ENCODE data around the gene RAD9A. TPM values are rescaled to one million over a fixed set of nuclear protein-coding genes. Genes with fewer than 3 reads are reported as not detected.

RAD9A gene
- total and polyA plus RNA-seq, 4 donors, result 14.1 to 35.9 (median 21.2) TPM

GRCh38 chr11:67349457-67349856, 42.3 kb upstream of the RAD9A start:
- no peak overlapping the region for H3K4me3 ChIP-seq
- ATAC-seq (ENCODE audit: insufficient read depth, low FRiP score) (no peak), DNase-seq (no peak)
- H3K4me1 ChIP-seq (ENCODE audit: control insufficient read depth in 5 of 5, insufficient read depth in 5 of 5, low read length in 5 of 5), result peaks cover 0 to 18% (median 10%) of the 10 kb centered on the region in 5 donors
- peaks cover 0 to 6% (median 0%) of the 10 kb centered on the region in 4 donors for H3K36me3 ChIP-seq (ENCODE audit: control insufficient read depth in 4 of 4, insufficient read depth in 4 of 4, low read length in 4 of 4)
- peak overlapping the region in 1 of 2 donors; percentile 32 for H3K27ac ChIP-seq (ENCODE audit: low read depth in 1 of 2, low read length in 1 of 2)
- no peak for TF ChIP-seq CTCF (IDR thresholded peaks at IDR 0.05; ENCODE audit: control extremely low read depth, extremely low read depth)
- no peaks in the 10 kb centered on the region for H3K27me3 ChIP-seq (ENCODE audit: control insufficient read depth in 3 of 3, insufficient read depth in 3 of 3, low read length in 2 of 3)
- no peak overlapping the region for H3K9ac ChIP-seq (ENCODE audit: insufficient read depth in 1 of 2, low read length in 2 of 2)
- 93 to 94% methylated on average over 2 of the region's 2 CpGs for WGBS, 2 donors
- no peaks in the 10 kb centered on the region for H3K9me3 ChIP-seq (ENCODE audit: control insufficient read depth in 4 of 4, insufficient read depth in 3 of 4, low read length in 3 of 4)

GRCh38 chr11:67349928-67350465, 41.8 kb upstream of the RAD9A start:
- WGBS, 2 donors, result 91 to 95% methylated on average over 4 of the region's 4 CpGs
- Histone ChIP-seq H3K4me3 (no peak overlapping the region), H3K4me1 (ENCODE audit: control insufficient read depth in 5 of 5, insufficient read depth in 5 of 5, low read length in 5 of 5) (peaks cover 0 to 24% (median 13%) of the 10 kb centered on the region in 5 donors), H3K27me3 (ENCODE audit: control insufficient read depth in 3 of 3, insufficient read depth in 3 of 3, low read length in 2 of 3) (no peaks in the 10 kb centered on the region), H3K36me3 (ENCODE audit: control insufficient read depth in 4 of 4, insufficient read depth in 4 of 4, low read length in 4 of 4) (peaks cover 0 to 6% (median 0%) of the 10 kb centered on the region in 4 donors), H3K27ac (ENCODE audit: low read depth in 1 of 2, low read length in 1 of 2) (no peak overlapping the region), H3K9ac (ENCODE audit: insufficient read depth in 1 of 2, low read length in 2 of 2) (no peak overlapping the region), H3K9me3 (ENCODE audit: control insufficient read depth in 4 of 4, insufficient read depth in 3 of 4, low read length in 3 of 4) (no peaks in the 10 kb centered on the region)
- DNase-seq (no peak), ATAC-seq (ENCODE audit: insufficient read depth, low FRiP score) (no peak)
- no peak for TF ChIP-seq CTCF (IDR thresholded peaks at IDR 0.05; ENCODE audit: control extremely low read depth, extremely low read depth)

DNA sequence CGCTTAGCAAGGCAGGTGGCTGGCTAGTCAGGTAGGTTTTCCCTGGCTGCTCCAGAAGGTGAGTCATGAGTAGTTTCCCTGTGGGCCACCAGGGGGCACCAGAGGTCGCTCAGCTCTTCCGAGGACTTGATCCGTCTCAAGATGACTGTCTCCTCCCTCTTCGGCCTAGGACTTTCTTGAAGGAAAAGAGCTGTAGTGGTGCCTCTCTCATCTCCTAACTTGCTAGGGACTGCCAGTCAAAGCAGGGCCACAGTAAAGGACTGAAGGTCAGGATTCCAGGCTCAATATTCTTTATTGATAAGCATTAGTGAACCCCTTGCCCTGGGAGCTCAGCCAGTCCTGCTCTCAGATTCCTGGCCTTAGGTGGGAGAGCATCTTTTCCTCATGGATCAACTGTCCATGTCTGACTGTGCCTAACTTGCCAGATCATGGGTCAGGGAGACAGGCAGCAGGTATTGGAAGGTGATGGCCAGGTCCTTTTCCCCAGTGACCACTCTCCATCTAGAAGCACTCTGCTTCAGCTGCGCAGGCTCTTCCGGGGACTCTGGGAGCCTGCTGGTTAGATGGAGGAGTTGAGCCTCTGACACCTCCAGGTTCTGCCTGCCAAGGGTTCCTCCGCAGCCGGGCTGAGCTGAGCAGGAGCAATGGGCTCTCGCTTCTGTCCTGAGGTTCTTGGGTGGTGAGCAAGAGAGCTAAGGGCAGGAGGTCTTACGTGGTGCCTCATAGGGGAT, 40.3 kb upstream of the RAD9A start:
- peak; percentile 70 to 87 (median 80) for DNase-seq
- WGBS, 2 donors, result 53 to 55% methylated on average over 11 of the region's 11 CpGs
- Histone ChIP-seq H3K27me3 (ENCODE audit: control insufficient read depth in 3 of 3, insufficient read depth in 3 of 3, low read length in 2 of 3) (no peaks in the 10 kb centered on the region), H3K9me3 (ENCODE audit: control insufficient read depth in 4 of 4, insufficient read depth in 3 of 4, low read length in 3 of 4) (no peaks in the 10 kb centered on the region), H3K4me1 (ENCODE audit: control insufficient read depth in 5 of 5, insufficient read depth in 5 of 5, low read length in 5 of 5) (peaks cover 0 to 27% (median 12%) of the 10 kb centered on the region in 5 donors), H3K36me3 (ENCODE audit: control insufficient read depth in 4 of 4, insufficient read depth in 4 of 4, low read length in 4 of 4) (peaks cover 0 to 6% (median 0%) of the 10 kb centered on the region in 4 donors), H3K4me3 (no peak overlapping the region), H3K9ac (ENCODE audit: insufficient read depth in 1 of 2, low read length in 2 of 2) (no peak overlapping the region), H3K27ac (ENCODE audit: low read depth in 1 of 2, low read length in 1 of 2) (peak overlapping the region in 1 of 2 donors; percentile 52)
- ATAC-seq (ENCODE audit: insufficient read depth, low FRiP score), result peak; percentile 25
- TF ChIP-seq CTCF (IDR thresholded peaks at IDR 0.05; ENCODE audit: control extremely low read depth, extremely low read depth), result peak; percentile 92

Measured in lung (tissue), 12 donors.